RWPE2 (cell line): Measurements from ENCODE around the gene TEX11.

Experiments
- ATAC-seq: fragments of 200-7000 bp; cut with Tn5 transposase; 3 replicates; pipeline ENCODE4 v1.9.1; 2021; ENCODE audit warnings: low read depth
- DNase-seq: peaks from one replicate; pipeline ENCODE4 v3.0.0-alpha.2; 2020; ENCODE audit warnings: low spot score
- H3K27ac ChIP-seq: fragments of 450-650 bp; 2 replicates; pipeline ENCODE4 v1.5.1; 2017; ENCODE audit warnings: mild to moderate bottlenecking; ENCODE audit not compliant: poor library complexity, severe bottlenecking
- H3K27me3 ChIP-seq: fragments of 250-450 bp; sonication (Bioruptor Pico); 2 replicates; pipeline ENCODE4 v1.5.1; 2021; ENCODE audit warnings: mild to moderate bottlenecking, moderate library complexity; ENCODE audit not compliant: insufficient read depth, poor library complexity, severe bottlenecking
- H3K36me3 ChIP-seq: fragments of 250-450 bp; sonication (Bioruptor Pico); 2 replicates; pipeline ENCODE4 v1.5.1; 2020; ENCODE audit warnings: low read depth, mild to moderate bottlenecking, moderate library complexity
- H3K4me1 ChIP-seq: fragments of 250-450 bp; sonication (Bioruptor Pico); 2 replicates; pipeline ENCODE4 v1.5.1; 2021; ENCODE audit warnings: mild to moderate bottlenecking, moderate library complexity; ENCODE audit not compliant: insufficient read depth, poor library complexity, severe bottlenecking
- H3K4me3 ChIP-seq: fragments of 250-450 bp; sonication (Bioruptor Pico); 2 replicates; pipeline ENCODE4 v1.5.1; 2021; ENCODE audit warnings: mild to moderate bottlenecking, moderate library complexity; ENCODE audit not compliant: severe bottlenecking
- H3K9me3 ChIP-seq: fragments of 250-450 bp; sonication (Bioruptor Pico); 2 replicates; pipeline ENCODE4 v1.5.1; 2021; ENCODE audit warnings: mild to moderate bottlenecking, moderate library complexity; ENCODE audit not compliant: severe bottlenecking
- CTCF ChIP-seq: fragments of 450-650 bp; IDR thresholded peaks from one replicate; pipeline ENCODE4 v1.5.1; 2017; ENCODE audit warnings: mild to moderate bottlenecking, moderate library complexity; ENCODE audit not compliant: poor library complexity, severe bottlenecking

Gene TEX11

GRCh38 chrX:70554948-70555347 is 353.6 kb downstream of the TEX11 start:
- no peak overlapping the region for H3K4me3 ChIP-seq
- no peak for DNase-seq

DNA sequence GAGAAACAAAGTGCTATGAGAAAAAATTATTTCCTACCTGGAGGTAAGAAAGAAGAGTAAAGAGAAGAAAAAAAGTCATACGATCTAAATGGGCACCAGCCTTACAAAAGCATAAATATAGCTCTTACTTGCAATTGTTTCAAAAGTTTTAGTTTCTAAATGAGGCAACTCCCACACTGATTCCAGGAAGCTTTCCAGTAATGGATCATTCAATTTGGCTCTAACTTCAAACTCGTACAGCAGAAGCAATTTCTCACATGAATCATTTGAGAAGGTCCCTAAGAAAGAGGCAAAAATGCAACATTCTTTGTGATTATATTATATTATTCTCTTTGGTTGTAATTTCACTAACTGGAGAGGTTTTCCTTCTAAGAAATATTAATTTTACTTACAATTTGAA is 354.0 kb downstream of the TEX11 start:
- Histone ChIP-seq H3K27ac (no peak overlapping the region), H3K4me1 (peaks cover 5% of the 10 kb centered on the region), H3K27me3 (no peaks in the 10 kb centered on the region), H3K4me3 (no peak overlapping the region), H3K36me3 (no peaks in the 10 kb centered on the region), H3K9me3 (no peaks in the 10 kb centered on the region)
- ATAC-seq = no peak
- no peak for DNase-seq
- TF ChIP-seq CTCF = no peak

More at GRCh38 chrX:70554948-70555347, 353.6 kb downstream of the TEX11 start:
- H3K27ac ChIP-seq = no peak overlapping the region
- H3K4me1 ChIP-seq = peaks cover 5% of the 10 kb centered on the region
- no peaks in the 10 kb centered on the region for H3K9me3 ChIP-seq
- TF ChIP-seq CTCF = no peak
- ATAC-seq = no peak
- no peaks in the 10 kb centered on the region for H3K36me3 ChIP-seq
- no peaks in the 10 kb centered on the region for H3K27me3 ChIP-seq

- Histone ChIP-seq H3K27me3 (no peaks in the 10 kb centered on the region), H3K4me1 (peaks cover 5% of the 10 kb centered on the region), H3K9me3 (no peaks in the 10 kb centered on the region), H3K4me3 (no peak overlapping the region), H3K36me3 (no peaks in the 10 kb centered on the region), H3K27ac (no peak overlapping the region)
- no peak for DNase-seq
- ATAC-seq = 0 out of 3 replicates have a peak, but pooled peaks have one; percentile 33
- TF ChIP-seq CTCF = peak; percentile 45
These were observed 354.4 kb downstream of the TEX11 start for GRCh38 chrX:70554081-70554480.

GRCh38 chrX:70553516-70553915 is 355.0 kb downstream of the TEX11 start:
- Histone ChIP-seq H3K27ac (no peak overlapping the region), H3K9me3 (no peaks in the 10 kb centered on the region), H3K27me3 (no peaks in the 10 kb centered on the region), H3K4me3 (no peak overlapping the region), H3K4me1 (peaks cover 5% of the 10 kb centered on the region), H3K36me3 (no peaks in the 10 kb centered on the region)
- TF ChIP-seq CTCF = no peak
- no peak for ATAC-seq
- DNase-seq = no peak

GRCh38 chrX:70552130-70552704 is 356.3 kb downstream of the TEX11 start:
- Histone ChIP-seq H3K27me3 (no peaks in the 10 kb centered on the region), H3K4me1 (peaks cover 5% of the 10 kb centered on the region), H3K36me3 (no peaks in the 10 kb centered on the region), H3K9me3 (no peaks in the 10 kb centered on the region), H3K4me3 (no peak overlapping the region), H3K27ac (no peak overlapping the region)
- DNase-seq (no peak), ATAC-seq (no peak)
- no peak for TF ChIP-seq CTCF
